OCI-LY7 (cell line): ENCODE measurements around the gene UBC. TPM values are rescaled to one million over a fixed set of nuclear protein-coding genes. Genes with fewer than 3 reads are reported as not detected.
"Not testable (repeated sequence)": the region's sequence is repeated elsewhere in the genome, so short reads cannot be mapped to it uniquely, and the experiment has no call there.

Experiments used
- BruUV-seq: library from RNA; stranded (reverse); fragments of 400-500 nt; replicated peaks from 2 replicates; lab custom pipeline; 2021; lab: Mats Ljungman, UMichigan
- CTCF ChIA-PET: fragments of 300-600 bp; sonication (Branson Sonifier 250); formaldehyde crosslinking; loops from one replicate; lab custom pipeline; 2022; ENCODE audit warnings: antibody characterized with exemption; ENCODE audit not compliant: unreplicated experiment; lab: Charles Lee
- POLR2A ChIA-PET: fragments of 300-600 bp; sonication (Branson Sonifier 250); formaldehyde crosslinking; loops from one replicate; lab custom pipeline; 2022; ENCODE audit warnings: antibody characterized with exemption; lab: Charles Lee
- DNase-seq: peaks from one replicate; pipeline ENCODE4 v3.0.0-alpha.2; 2015; ENCODE audit warnings: low spot score
- H2AFZ ChIP-seq: fragments of 200-600 bp; sonication (generic), shearing (Covaris generic); 2 replicates; pipeline ENCODE4 v1.6.1; 2014; ENCODE audit warnings: mild to moderate bottlenecking, antibody characterized with exemption, low read length, moderate library complexity
- H3K27ac ChIP-seq: fragments of 200-600 bp; sonication (generic); 2 replicates; pipeline ENCODE4 v1.5.1; 2014; ENCODE audit warnings: mixed run types, low read depth, mild to moderate bottlenecking, moderate library complexity, low read length, inconsistent platforms; ENCODE audit not compliant: poor library complexity, severe bottlenecking
- H3K36me3 ChIP-seq: fragments of 200-600 bp; sonication (generic); 2 replicates; pipeline ENCODE4 v1.6.1; 2014; ENCODE audit warnings: mild to moderate bottlenecking, antibody characterized with exemption, low read length, moderate library complexity, mixed read lengths; ENCODE audit not compliant: insufficient read depth
- H3K4me1 ChIP-seq: fragments of 200-600 bp; sonication (generic); 2 replicates; pipeline ENCODE4 v1.5.1; 2014; ENCODE audit warnings: mild to moderate bottlenecking, low read length; ENCODE audit not compliant: insufficient read depth, poor library complexity, severe bottlenecking
- H3K4me2 ChIP-seq: fragments of 200-600 bp; sonication (generic); 2 replicates; pipeline ENCODE4 v1.6.1; 2014; ENCODE audit warnings: mild to moderate bottlenecking, low read length
- H3K4me3 ChIP-seq: fragments of 200-600 bp; sonication (generic); 2 replicates; pipeline ENCODE4 v1.5.1; 2014; ENCODE audit warnings: mild to moderate bottlenecking, low read depth, low read length; ENCODE audit not compliant: poor library complexity, severe bottlenecking
- H3K79me2 ChIP-seq: fragments of 200-600 bp; sonication (generic); 2 replicates; pipeline ENCODE4 v1.6.1; 2016; ENCODE audit warnings: low read depth, mild to moderate bottlenecking, low read length, moderate library complexity, mixed read lengths; ENCODE audit not compliant: insufficient read depth
- H3K9me2 ChIP-seq: fragments of 200-600 bp; sonication (generic); 2 replicates; pipeline ENCODE4 v1.6.1; 2016; ENCODE audit warnings: mild to moderate bottlenecking, low read length, mixed read lengths; ENCODE audit not compliant: insufficient read depth
- H3K9me3 ChIP-seq: fragments of 200-600 bp; sonication (generic); 2 replicates; pipeline ENCODE4 v1.6.1; 2014; ENCODE audit warnings: mild to moderate bottlenecking, mixed run types, low read length, mixed read lengths
- H4K20me1 ChIP-seq: fragments of 200-600 bp; sonication (generic); 2 replicates; pipeline ENCODE4 v1.6.1; 2014; ENCODE audit warnings: mild to moderate bottlenecking, antibody characterized with exemption, low read length, moderate library complexity, mixed read lengths; ENCODE audit not compliant: insufficient read depth
- EZH2phosphoT487 ChIP-seq: fragments of 200-600 bp; sonication (generic); IDR thresholded peaks from 2 replicates; pipeline ENCODE4 v1.6.1; 2018; ENCODE audit warnings: low read depth, borderline replicate concordance, mild to moderate bottlenecking, mixed run types, antibody characterized with exemption, low read length, moderate library complexity, mixed read lengths
- intact Hi-C: fragments of 100-400 bp; cut with micrococcal nuclease; formaldehyde crosslinking; loops from one replicate; pipeline ENCODE4 v1.10.0; 2022; ENCODE audit not compliant: unreplicated experiment
- total RNA-seq, 2 experiments: library from RNA; depleted of rRNA in 1 of 2; stranded (reverse); fragments of >200 nt in 1 of 2; shearing (Covaris generic) in 1 of 2; gene quantifications; 2 replicates each; pipeline ENCODE4 v1.2.3, GENCODE V29; 2014 to 2022
- TF ChIP-seq, protein P1 (sequence below): fragments of 200-600 bp; sonication (generic); conservative IDR thresholded peaks from 2 replicates; pipeline ENCODE4 v1.5.1; 2014; ENCODE audit warnings: mild to moderate bottlenecking, antibody characterized with exemption, low read length, moderate library complexity, mixed read lengths

Gene UBC
- total RNA-seq, 2 experiments from 2014 or later, result 431 to 616 TPM

DNA sequence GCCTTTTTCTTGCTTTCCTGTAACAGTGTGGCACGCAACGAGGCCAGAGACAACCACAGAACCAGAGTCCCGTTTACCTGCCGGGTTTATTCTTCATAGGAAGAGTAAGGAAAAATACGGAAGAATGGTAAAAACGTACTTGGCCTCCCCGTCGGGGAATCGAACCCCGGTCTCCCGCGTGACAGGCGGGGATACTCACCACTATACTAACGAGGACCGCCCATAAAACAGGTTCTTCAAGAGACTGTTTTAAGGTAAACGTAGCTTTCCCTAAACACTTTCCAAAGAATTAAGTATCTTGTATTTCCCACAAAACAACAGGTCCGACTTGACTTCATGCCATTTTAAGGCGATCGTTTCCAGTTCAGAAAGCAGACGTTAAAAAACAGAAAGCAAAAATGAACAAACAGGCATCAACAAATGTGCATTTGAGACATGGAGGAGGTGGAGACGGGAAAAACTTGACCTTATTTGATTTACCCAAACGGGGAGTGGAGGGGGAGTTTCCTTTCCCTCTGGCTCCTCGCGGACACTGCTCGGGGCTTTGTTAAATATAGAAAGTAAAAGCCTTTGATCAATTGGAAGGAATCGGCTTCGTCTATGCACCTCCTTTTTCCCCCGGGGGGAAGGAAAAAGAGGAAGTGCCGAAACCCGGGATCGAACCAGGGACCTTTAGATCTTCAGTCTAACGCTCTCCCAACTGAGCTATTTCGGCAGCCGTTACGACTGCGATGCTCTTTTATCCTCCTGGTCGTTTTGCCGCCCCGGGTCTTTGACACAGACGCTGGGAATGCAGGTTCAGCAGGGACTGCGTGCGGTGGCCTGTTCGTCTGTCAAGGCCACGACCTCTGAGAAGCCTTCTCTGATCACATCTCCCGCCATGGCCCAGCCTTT is 13.0 kb upstream of the UBC start:
- H3K79me2 ChIP-seq, result no peaks in the 10 kb centered on the region
- peak overlapping the region; percentile 95 for H3K4me2 ChIP-seq
- H4K20me1 ChIP-seq, result no peaks in the 10 kb centered on the region
- peaks cover 19% of the 10 kb centered on the region for H3K4me1 ChIP-seq
- H3K36me3 ChIP-seq, result no peaks in the 10 kb centered on the region
- no TSS peak for BruUV-seq
- intact Hi-C loops, result loop anchor here (1.0 to 5.0 kb wide), 2 partner anchors 12 to 260 kb away; partner anchors contain the start of gene TMEM132B
- peak overlapping the region; percentile 66 for H3K27ac ChIP-seq
- H3K9me2 ChIP-seq, result no peaks in the 10 kb centered on the region
- H3K4me3 ChIP-seq, result peak overlapping the region; percentile 81
- POLR2A ChIA-PET, result interaction anchor here (1.5 to 3.4 kb wide), 5 partner anchors 10 to 27 kb away, joined by 4 to 20 read pairs (median 8); partner anchors contain the start of gene UBC
- H2AFZ ChIP-seq, result peak overlapping the region; percentile 43
- TF ChIP-seq EZH2phosphoT487, result no peak
- TF ChIP-seq, protein P1, sequence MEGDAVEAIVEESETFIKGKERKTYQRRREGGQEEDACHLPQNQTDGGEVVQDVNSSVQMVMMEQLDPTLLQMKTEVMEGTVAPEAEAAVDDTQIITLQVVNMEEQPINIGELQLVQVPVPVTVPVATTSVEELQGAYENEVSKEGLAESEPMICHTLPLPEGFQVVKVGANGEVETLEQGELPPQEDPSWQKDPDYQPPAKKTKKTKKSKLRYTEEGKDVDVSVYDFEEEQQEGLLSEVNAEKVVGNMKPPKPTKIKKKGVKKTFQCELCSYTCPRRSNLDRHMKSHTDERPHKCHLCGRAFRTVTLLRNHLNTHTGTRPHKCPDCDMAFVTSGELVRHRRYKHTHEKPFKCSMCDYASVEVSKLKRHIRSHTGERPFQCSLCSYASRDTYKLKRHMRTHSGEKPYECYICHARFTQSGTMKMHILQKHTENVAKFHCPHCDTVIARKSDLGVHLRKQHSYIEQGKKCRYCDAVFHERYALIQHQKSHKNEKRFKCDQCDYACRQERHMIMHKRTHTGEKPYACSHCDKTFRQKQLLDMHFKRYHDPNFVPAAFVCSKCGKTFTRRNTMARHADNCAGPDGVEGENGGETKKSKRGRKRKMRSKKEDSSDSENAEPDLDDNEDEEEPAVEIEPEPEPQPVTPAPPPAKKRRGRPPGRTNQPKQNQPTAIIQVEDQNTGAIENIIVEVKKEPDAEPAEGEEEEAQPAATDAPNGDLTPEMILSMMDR, result no peak
- CTCF ChIA-PET, result interaction anchor here (1.4 kb wide), 1 partner anchor 12 kb away, joined by 3 read pairs; no protein-coding TSS in a partner anchor
- DNase-seq, result peak; percentile 85
- H3K9me3 ChIP-seq, result no peaks in the 10 kb centered on the region

DNA sequence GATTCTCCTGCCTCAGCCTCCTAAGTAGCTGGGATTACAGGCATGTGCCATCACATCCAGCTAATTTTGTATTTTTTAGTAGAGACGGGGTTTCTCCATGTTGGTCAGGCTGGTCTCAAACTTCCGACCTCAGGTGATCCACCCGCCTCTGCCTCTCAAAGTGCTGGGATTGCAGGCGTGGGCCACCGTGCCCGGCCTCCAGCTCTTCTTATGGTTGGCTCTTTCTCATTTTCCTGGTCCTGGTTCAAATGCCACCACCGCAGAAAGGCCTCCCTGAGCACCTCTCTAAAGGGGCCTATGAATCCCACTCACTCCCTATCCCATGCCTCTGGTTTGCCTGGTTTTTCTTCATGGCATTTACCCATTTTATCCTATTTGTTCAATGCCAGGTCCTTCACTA is 11.3 kb upstream of the UBC start:
- BruUV-seq, CTCF ChIA-PET, H4K20me1 ChIP-seq, H3K9me2 ChIP-seq, H3K9me3 ChIP-seq, H2AFZ ChIP-seq, H3K4me2 ChIP-seq, H3K4me3 ChIP-seq, H3K27ac ChIP-seq, H3K79me2 ChIP-seq, H3K36me3 ChIP-seq, DNase-seq: not testable (repeated sequence)
- peaks cover 35% of the 10 kb centered on the region for H3K4me1 ChIP-seq
- POLR2A ChIA-PET, result interaction anchor here (1.4 to 3.4 kb wide), 2 partner anchors 11 to 13 kb away, joined by 5 to 9 read pairs; partner anchors contain the start of gene UBC
- intact Hi-C loops, result loop anchor here (5.0 kb wide), 1 partner anchor 262 kb away; the partner anchor contains the start of gene TMEM132B

DNA sequence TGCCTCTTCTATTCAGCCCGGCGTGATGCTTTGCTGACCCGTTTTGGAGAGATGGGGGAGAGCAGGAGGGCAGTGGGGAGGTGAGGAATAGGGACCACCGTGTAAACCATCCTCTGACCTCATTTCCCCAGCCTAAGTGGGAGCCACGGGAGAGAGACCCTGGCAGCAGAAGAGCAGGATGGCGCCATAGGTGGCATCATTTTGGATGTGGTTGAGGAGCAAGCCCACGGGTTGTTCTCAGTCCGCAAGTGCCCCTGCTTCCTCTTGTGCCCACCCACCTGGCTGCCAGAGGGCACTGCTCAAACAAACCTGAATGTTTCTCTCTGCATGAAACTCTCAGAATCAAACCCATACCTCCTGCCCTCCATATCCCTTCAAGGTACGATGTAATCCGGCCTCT is 10.7 kb upstream of the UBC start:
- H3K9me3 ChIP-seq, result no peaks in the 10 kb centered on the region
- no TSS peak for BruUV-seq
- H3K4me2 ChIP-seq, result no peak overlapping the region
- no peak overlapping the region for H3K4me3 ChIP-seq
- no peaks in the 10 kb centered on the region for H3K36me3 ChIP-seq
- no peak overlapping the region for H2AFZ ChIP-seq
- no peaks in the 10 kb centered on the region for H4K20me1 ChIP-seq
- intact Hi-C loops, result loop anchor here (5.0 kb wide), 1 partner anchor 262 kb away; the partner anchor contains the start of gene TMEM132B
- no peak for DNase-seq
- H3K27ac ChIP-seq, result no peak overlapping the region
- no peaks in the 10 kb centered on the region for H3K9me2 ChIP-seq
- ChIA-PET POLR2A (interaction anchor here (0.9 to 12.4 kb wide), 3 partner anchors 10 to 15 kb away, joined by 3 to 167 read pairs (median 4); no protein-coding TSS in a partner anchor), CTCF (no interaction called here)
- H3K4me1 ChIP-seq, result peaks cover 42% of the 10 kb centered on the region
- TF ChIP-seq EZH2phosphoT487, result no peak
- TF ChIP-seq, protein P1, result no peak
- H3K79me2 ChIP-seq, result no peaks in the 10 kb centered on the region
